Activated T-helper 17 cell treated with anti-CD3 and anti-CD28 coated beads, Interleukin-2, amount 50 U/mL, for 72 hours (primary cell): ENCODE results near the gene RASSF10. TPM values are rescaled to one million over a fixed set of nuclear protein-coding genes. Genes with fewer than 3 reads are reported as not detected.
"Not testable (repeated sequence)": the region's sequence is repeated elsewhere in the genome, so short reads cannot be mapped to it uniquely, and the experiment has no call there.

Source experiments
- ATAC-seq: fragments of 150-1000 bp; cut with Tn5 transposase; replicated peaks from 2 replicates; pipeline ENCODE4 v1.10.0; 2021; ENCODE audit warnings: mild to moderate bottlenecking, moderate library complexity
- H3K27ac Mint-ChIP-seq: one replicate; pipeline ENCODE4 v1.8.0; 2022; ENCODE audit warnings: mixed read lengths
- H3K27me3 Mint-ChIP-seq: one replicate; pipeline ENCODE4 v1.8.0; 2022; ENCODE audit warnings: mixed read lengths
- H3K36me3 Mint-ChIP-seq: one replicate; pipeline ENCODE4 v1.8.0; 2022; ENCODE audit warnings: low read depth, mild to moderate bottlenecking, mixed read lengths
- H3K4me1 Mint-ChIP-seq: one replicate; pipeline ENCODE4 v1.8.0; 2022; ENCODE audit warnings: mixed read lengths
- H3K4me3 Mint-ChIP-seq: one replicate; pipeline ENCODE4 v1.8.0; 2022; ENCODE audit warnings: mild to moderate bottlenecking, mixed read lengths
- H3K9me3 Mint-ChIP-seq: one replicate; pipeline ENCODE4 v1.8.0; 2022; ENCODE audit warnings: mixed read lengths
- total RNA-seq, 2 donors: library from RNA; stranded (reverse); gene quantifications; one replicate each; pipeline ENCODE4 v1.2.3, GENCODE V29; 2022

Gene RASSF10
- total RNA-seq, 2 donors from 2014 or later: not detected

DNA sequence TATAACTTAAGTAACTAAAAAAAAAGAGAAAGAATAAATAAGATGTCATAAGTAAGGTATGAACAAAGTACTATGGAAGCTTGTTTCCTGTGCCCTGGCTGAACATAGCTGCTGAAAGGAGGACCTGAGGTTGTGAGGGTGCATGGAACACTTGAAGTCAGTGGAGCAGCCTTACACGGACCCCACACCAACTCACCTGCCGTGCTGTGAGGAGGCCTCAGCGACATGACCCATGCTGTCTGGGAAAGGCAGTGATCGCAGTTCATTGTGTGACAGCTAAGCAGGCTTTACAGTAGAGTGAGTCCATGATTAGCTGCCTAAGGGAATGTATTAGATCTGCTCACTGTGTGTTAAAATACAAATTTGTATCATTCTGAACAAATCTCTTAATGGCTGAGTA, 17.6 kb downstream of the RASSF10 start:
- Mint-ChIP-seq H3K4me1 (no peaks in the 10 kb centered on the region), H3K36me3 (no peaks in the 10 kb centered on the region), H3K4me3 (no peak overlapping the region), H3K9me3 (no peaks in the 10 kb centered on the region), H3K27ac (no peak overlapping the region), H3K27me3 (peaks cover 19% of the 10 kb centered on the region)
- ATAC-seq: no peak

DNA sequence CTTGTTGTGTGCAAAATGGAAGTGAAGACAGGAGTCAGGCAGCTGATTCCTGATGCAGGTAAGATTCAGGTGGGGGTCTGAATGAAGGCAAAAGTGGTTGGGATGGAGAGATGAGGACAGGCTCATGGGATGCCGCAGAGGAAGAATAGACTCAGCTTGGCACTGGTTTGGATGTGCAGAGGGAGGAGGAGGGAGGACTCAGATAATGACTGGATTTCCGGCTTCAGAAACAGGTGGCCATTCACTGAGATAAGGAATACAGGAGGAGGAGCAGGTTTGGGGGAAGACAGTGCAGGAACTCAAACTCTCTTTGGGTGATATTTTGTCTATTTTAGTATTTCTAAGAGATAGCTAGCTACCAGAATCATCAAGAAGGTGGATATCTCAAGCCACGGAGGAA, 19.2 kb downstream of the RASSF10 start:
- Mint-ChIP-seq H3K27me3 (peaks cover 14% of the 10 kb centered on the region), H3K4me3 (no peak overlapping the region), H3K27ac (no peak overlapping the region), H3K9me3 (no peaks in the 10 kb centered on the region), H3K36me3 (no peaks in the 10 kb centered on the region), H3K4me1 (no peaks in the 10 kb centered on the region)
- no peak for ATAC-seq

DNA sequence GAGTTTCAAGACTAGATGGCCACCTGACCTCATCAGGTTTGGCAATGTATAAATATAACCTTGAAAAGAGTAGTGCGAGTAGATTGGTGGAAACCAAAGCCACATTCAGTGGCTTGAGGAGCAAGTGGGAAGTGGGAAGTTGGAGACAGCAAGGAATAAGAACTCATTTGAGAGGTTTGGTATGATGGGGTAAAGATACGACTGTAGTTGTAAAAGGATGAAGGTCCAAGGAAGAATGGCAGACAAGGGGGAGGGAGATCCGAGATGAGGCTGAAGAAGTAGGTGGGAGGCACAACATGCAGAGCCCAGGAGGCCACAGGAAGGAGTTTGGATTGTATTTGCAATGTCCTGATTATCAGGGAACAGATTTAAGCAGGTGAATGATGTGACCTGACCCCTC, 20.8 kb downstream of the RASSF10 start:
- no peaks in the 10 kb centered on the region for H3K9me3 Mint-ChIP-seq
- no peak overlapping the region for H3K27ac Mint-ChIP-seq
- ATAC-seq: no peak
- H3K36me3 Mint-ChIP-seq: no peaks in the 10 kb centered on the region
- H3K4me3 Mint-ChIP-seq: no peak overlapping the region
- H3K27me3 Mint-ChIP-seq: peaks cover 12% of the 10 kb centered on the region
- no peaks in the 10 kb centered on the region for H3K4me1 Mint-ChIP-seq

DNA sequence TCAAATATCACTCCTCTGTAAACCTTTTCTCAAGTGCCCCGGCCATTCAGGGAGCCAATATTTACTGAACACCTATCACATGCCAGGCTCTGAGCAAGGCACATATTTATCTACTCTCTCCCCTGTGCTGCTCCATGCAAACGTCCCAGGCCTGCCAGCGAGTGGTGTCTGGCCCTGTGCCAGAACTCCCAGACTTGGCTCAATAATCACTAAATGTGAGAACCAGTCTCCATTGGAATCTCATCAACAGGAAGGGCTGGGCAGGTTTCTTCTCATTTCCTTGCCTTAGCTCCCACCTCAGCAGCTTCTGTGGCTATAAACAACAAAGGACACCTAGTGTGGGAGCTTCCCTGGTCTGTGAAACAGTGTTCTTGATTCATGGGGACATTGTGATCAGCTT, 21.7 kb downstream of the RASSF10 start:
- H3K9me3 Mint-ChIP-seq: no peaks in the 10 kb centered on the region
- H3K4me1 Mint-ChIP-seq: no peaks in the 10 kb centered on the region
- no peak overlapping the region for H3K27ac Mint-ChIP-seq
- ATAC-seq: no peak
- no peak overlapping the region for H3K4me3 Mint-ChIP-seq
- H3K27me3 Mint-ChIP-seq: peaks cover 19% of the 10 kb centered on the region
- no peaks in the 10 kb centered on the region for H3K36me3 Mint-ChIP-seq

DNA sequence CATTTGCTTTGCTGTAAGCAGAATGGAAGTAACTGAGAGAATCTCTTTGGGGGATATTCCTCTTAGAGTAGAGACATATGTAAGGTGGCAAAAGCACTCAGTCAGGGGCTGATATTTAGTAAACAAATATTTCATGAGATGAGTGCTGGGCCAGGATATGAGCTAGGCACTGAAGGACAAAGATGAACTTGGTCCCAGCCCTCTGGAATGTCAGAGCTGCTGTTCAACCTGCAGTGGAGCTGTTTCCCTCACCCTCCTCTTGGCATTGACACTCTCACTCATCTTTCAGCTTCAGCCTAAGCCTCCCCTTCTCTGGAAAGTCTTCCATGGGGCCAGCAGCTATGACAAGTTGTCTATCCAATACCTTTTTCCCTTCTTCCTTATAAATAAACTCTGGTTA, 22.2 kb downstream of the RASSF10 start:
- ATAC-seq: no peak
- Mint-ChIP-seq H3K9me3 (no peaks in the 10 kb centered on the region), H3K4me1 (no peaks in the 10 kb centered on the region), H3K36me3 (no peaks in the 10 kb centered on the region), H3K27ac (no peak overlapping the region), H3K4me3 (no peak overlapping the region), H3K27me3 (peaks cover 17% of the 10 kb centered on the region)

DNA sequence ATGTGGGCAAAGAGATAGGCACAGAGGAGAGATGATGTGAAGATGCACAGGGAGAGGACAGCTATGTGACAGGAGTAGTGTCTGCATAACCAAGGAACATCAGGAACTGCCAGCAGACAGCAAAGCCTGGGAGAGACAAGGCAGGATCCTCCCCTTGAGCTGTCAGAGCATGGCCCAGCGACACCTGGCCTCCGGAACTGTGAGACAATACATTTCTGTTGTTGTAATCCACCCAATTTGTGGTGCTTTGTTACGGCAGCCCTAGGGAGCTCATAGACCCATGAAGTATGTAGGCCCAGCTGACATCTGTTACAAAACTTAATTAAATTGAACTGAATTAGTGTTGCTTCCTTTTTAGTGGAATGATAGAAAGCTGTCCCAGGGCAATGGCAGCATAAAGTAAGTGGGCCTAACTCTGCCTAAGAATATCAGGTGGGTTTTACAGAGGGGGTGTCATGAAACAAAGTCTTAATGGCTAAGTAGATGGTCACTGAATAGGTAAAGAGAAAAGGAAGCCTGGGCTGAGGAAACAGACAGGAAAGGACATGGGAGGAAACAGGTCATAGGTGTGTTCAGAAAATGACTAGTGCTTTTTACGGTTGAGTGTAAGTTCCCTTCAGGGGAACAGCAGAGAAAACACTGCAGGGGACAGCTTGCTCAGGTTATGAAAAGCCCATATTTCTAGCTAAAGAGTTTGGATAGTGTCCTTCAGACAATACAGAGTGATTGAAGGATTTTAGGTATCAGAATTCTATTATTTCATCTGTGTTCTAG, 24.8 kb downstream of the RASSF10 start:
- Mint-ChIP-seq H3K36me3 (no peaks in the 10 kb centered on the region), H3K27ac (no peak overlapping the region), H3K9me3 (no peaks in the 10 kb centered on the region), H3K4me3 (no peak overlapping the region), H3K27me3 (peaks cover 32% of the 10 kb centered on the region), H3K4me1 (no peaks in the 10 kb centered on the region)
- no peak for ATAC-seq

DNA sequence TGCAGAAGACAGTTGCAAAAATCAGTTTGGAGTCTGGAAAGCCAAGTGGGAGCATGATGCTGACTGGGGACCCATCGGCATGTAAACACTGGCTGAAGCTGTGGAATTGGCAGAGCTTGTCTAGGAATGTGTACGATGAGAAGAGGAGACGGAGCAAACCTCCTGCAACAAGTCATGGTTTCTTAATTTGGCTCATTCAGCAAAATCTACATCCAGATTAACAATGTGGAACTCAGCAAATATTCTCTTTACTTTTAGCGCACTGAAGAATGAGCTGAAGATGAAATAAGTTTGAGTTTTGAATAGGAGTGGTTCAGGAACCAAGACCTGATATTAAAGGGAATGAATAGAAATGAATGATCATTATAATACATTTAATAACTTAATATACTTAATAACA, 26.6 kb downstream of the RASSF10 start:
- Mint-ChIP-seq H3K36me3 (no peaks in the 10 kb centered on the region), H3K4me1 (no peaks in the 10 kb centered on the region), H3K4me3 (no peak overlapping the region), H3K9me3 (no peaks in the 10 kb centered on the region), H3K27me3 (peaks cover 39% of the 10 kb centered on the region), H3K27ac (no peak overlapping the region)
- no peak for ATAC-seq

DNA sequence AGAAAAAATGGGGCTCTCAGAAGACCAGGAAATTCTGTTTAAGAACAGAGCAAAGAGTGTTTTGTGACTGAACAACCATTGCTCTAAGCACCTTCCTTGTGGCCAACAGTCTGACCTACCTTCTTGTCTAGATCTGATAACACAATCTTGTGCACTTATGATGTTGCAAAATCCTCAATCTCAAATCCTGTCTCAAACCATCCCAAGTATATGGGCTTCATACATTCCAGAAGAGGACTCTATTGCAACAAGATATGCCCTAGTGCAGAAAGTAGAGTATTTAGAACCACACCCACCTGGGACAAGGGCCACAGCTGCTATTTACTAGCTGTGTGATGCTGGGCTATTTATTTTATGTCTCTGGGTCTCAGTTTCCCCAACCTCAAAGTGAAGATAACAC, 27.1 kb downstream of the RASSF10 start:
- Mint-ChIP-seq H3K4me3 (no peak overlapping the region), H3K9me3 (no peaks in the 10 kb centered on the region), H3K27me3 (peaks cover 39% of the 10 kb centered on the region), H3K27ac (no peak overlapping the region), H3K4me1 (no peaks in the 10 kb centered on the region), H3K36me3 (no peaks in the 10 kb centered on the region)
- no peak for ATAC-seq

DNA sequence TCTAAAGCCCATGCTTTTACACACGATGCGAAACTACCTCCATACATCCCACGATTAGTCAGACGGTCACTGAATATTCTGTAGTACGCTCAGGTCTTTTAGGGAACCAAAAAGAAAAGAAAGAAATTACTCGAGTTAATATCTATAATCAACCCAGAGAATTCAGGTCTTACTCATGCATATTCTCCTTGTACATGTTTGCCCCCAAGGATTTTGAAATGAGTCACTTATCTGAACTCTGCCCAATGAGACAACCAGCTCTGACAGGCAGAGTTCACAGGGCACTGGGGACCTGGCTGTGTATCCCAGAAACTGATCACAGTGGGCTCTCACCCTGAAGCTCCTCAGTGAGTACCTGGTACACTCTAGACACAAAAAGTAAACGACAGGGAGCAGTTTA, 29.2 kb downstream of the RASSF10 start:
- Mint-ChIP-seq H3K36me3 (no peaks in the 10 kb centered on the region), H3K4me3 (no peak overlapping the region), H3K4me1 (no peaks in the 10 kb centered on the region), H3K27me3 (peaks cover 39% of the 10 kb centered on the region), H3K9me3 (no peaks in the 10 kb centered on the region), H3K27ac (no peak overlapping the region)
- peak; percentile 44 for ATAC-seq

DNA sequence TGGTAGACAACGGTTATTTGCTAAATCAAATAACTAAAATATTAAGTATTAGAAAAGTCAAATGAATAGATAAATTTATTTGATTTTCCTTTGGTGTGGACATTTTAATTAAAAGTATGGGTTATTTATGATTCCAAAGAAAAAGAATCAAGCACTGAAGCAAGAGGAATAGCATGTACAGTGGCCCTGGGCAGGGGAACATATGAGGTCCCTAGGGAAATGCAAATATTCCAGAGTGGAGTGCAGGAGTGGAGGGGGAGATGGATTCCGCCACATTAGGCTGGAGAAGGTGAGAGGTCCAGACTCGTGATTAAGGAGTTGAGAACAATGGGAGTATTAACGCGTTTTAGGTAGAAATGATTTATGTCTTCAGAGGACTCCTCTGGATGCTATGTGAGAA, 30.0 kb downstream of the RASSF10 start:
- Mint-ChIP-seq H3K9me3 (no peaks in the 10 kb centered on the region), H3K4me3 (no peak overlapping the region), H3K27me3 (peaks cover 37% of the 10 kb centered on the region), H3K36me3 (no peaks in the 10 kb centered on the region), H3K27ac (no peak overlapping the region), H3K4me1 (no peaks in the 10 kb centered on the region)
- ATAC-seq: no peak

DNA sequence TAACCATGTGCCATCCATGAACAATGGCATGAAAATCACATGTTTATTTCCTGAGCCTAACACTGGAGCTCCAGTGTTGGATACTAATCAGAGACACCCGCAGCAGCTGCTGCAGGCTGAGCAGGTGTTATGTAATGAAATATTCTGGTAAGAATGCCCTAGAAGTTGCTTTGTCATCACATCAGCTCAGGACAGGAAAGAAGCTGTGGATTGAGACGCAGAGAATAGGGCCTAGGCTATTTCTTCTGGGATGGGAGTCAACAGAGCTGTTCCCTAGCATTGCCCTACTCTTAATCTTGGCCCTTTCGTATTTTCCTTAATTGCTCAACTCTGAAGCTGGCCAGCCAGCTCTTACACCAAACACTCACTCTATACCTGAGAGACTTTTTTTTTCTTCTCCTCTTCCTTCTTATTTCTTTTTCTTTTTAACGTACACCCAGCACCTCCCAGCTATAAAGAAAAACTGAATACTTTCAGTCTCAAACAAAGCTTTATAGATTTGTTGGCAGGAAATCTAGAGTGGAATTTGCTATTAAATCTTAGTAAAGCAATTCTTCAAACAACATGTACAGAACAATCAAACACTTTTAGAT, 31.9 kb downstream of the RASSF10 start:
- no peak for ATAC-seq
- Mint-ChIP-seq H3K27me3 (peaks cover 24% of the 10 kb centered on the region), H3K4me1 (no peaks in the 10 kb centered on the region), H3K9me3 (no peaks in the 10 kb centered on the region), H3K4me3 (no peak overlapping the region), H3K36me3 (no peaks in the 10 kb centered on the region), H3K27ac (no peak overlapping the region)

DNA sequence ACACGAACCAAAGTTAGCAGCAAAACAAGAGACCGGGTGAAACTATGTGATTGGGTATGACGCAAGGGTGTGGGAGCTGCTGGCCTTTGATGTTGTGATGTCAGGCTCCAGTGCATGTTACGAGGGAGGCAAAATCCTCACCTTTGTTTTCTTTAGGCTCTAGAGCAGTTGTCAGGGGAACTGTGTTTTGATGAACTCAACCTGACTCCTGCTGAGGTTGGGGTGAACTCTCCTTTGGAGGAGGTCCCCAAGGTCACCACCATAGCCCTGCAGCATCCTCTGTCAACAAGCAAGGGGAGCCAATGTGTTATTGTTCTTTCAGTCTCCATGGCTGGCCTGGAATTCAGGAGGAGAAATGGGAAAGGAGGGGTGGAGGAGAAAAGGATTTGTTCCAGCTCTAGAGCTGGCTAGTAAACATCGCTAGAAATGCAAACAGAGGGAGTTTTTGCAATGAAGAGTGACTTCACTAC, 33.8 kb downstream of the RASSF10 start:
- no peak overlapping the region for H3K4me3 Mint-ChIP-seq
- no peaks in the 10 kb centered on the region for H3K4me1 Mint-ChIP-seq
- no peak for ATAC-seq
- H3K36me3 Mint-ChIP-seq: no peaks in the 10 kb centered on the region
- no peak overlapping the region for H3K27ac Mint-ChIP-seq
- no peaks in the 10 kb centered on the region for H3K9me3 Mint-ChIP-seq
- H3K27me3 Mint-ChIP-seq: peaks cover 20% of the 10 kb centered on the region

DNA sequence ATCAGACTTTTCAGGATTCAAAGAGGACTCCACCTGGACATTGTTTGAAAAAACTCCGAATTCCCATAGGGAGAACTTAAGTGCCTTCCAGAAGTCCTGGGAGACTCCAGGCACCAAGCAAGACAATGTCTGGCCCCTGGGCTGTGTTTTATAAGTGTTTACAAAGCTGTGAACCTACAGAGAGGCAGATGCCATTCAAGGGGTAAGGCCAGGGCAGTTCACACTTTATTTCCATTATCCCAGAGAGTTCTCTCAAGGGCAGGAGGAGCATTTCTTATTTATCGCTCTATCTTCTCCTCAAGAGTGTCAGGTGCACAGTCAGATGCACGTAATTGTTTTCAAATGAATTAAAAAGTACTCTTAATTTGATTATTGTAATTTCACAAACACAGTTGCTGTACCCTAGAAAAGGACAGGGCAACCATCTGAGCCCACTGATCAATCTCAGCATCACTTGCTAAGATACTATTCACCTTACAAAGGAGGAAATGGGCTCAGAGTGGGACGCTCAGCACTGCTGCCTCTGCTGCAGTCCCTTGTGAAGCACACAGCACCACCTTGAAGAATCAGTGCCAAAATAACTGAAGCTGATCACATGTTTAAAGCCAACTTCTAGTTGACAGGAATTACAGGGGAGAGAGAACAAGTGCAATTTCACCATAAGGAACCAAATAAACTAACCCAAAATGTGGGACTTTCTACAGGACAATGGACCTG, 35.0 kb downstream of the RASSF10 start:
- ATAC-seq: no peak
- Mint-ChIP-seq H3K27ac (no peak overlapping the region), H3K4me3 (no peak overlapping the region), H3K36me3 (no peaks in the 10 kb centered on the region), H3K9me3 (no peaks in the 10 kb centered on the region), H3K27me3 (peaks cover 11% of the 10 kb centered on the region), H3K4me1 (no peaks in the 10 kb centered on the region)

DNA sequence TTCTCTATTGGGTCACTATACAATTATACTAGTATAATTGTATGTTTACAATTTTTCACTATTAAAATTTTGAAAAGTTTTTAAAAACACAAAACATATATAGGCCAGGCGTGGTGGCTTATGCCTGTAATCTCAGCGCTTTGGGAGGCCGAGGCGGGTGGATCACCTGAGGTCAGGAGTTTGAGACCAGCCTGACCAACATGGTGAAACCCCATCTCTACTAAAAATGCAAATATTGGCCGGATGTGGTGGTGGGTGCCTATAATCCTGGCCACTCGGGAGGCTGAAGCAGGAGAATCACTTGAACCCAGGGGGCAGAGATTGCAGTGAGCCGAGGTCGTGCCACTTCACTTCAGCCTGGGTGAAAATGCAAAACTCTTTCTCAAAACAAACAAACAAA, 36.0 kb downstream of the RASSF10 start:
- peaks cover 12% of the 10 kb centered on the region for H3K27me3 Mint-ChIP-seq
- not testable (repeated sequence) for H3K9me3 Mint-ChIP-seq, ATAC-seq, H3K27ac Mint-ChIP-seq, H3K4me1 Mint-ChIP-seq, H3K36me3 Mint-ChIP-seq, H3K4me3 Mint-ChIP-seq

DNA sequence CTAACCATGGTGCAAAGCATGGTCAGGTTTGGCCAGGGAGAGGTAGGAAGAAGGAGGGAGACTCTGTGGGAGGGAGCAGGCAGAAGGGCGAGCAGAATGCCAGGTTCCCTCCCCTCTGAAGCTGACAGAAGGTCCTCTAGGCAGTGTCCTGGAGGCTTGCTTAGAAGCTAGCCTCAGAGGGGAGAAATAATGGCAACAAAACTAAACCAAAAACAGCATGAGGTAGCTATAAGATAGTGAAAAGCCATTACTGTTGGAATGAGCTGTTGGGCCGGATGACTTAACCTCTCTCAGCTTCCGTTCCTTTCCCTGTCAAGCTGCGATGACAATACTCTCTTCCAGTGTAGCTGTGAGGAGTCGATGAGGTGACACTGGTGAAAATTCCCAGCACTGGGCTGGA, 36.6 kb downstream of the RASSF10 start:
- Mint-ChIP-seq H3K9me3 (no peaks in the 10 kb centered on the region), H3K27me3 (peaks cover 15% of the 10 kb centered on the region), H3K27ac (no peak overlapping the region), H3K4me1 (no peaks in the 10 kb centered on the region), H3K4me3 (no peak overlapping the region), H3K36me3 (no peaks in the 10 kb centered on the region)
- no peak for ATAC-seq
